ENCODE measurements around the gene MARK2.

Gene MARK2

GRCh38 chr11:63893355-63893754 is 54.4 kb downstream of the MARK2 start:
- TF ChIP-seq, protein P1, sequence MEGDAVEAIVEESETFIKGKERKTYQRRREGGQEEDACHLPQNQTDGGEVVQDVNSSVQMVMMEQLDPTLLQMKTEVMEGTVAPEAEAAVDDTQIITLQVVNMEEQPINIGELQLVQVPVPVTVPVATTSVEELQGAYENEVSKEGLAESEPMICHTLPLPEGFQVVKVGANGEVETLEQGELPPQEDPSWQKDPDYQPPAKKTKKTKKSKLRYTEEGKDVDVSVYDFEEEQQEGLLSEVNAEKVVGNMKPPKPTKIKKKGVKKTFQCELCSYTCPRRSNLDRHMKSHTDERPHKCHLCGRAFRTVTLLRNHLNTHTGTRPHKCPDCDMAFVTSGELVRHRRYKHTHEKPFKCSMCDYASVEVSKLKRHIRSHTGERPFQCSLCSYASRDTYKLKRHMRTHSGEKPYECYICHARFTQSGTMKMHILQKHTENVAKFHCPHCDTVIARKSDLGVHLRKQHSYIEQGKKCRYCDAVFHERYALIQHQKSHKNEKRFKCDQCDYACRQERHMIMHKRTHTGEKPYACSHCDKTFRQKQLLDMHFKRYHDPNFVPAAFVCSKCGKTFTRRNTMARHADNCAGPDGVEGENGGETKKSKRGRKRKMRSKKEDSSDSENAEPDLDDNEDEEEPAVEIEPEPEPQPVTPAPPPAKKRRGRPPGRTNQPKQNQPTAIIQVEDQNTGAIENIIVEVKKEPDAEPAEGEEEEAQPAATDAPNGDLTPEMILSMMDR (IDR thresholded peaks at IDR 0.05): no peak
- Histone ChIP-seq H3K4me3 (no peak overlapping the region), H3K27ac (no peak overlapping the region)
- no peak for DNase-seq (ENCODE audit: low spot score)

DNA sequence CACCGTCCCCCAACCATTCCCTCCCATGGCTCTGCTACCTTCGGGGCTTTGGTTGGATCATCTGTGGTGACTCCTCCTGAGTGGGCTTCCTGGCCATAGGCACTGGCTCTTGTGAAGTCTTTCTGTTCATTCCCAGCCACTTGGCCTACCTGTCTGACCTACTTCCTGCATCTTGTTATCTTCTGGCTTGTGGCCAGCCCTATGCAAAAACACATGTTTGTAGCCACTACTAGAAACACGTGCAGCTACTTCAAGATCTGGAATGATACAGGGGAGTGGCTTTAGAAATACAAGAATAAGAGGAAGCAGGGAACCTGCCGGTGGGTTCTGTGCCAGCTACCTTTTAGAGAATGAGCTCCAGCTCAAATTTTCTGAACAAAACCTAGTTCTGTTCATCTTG is 57.2 kb downstream of the MARK2 start:
- TF ChIP-seq, protein P1 (IDR thresholded peaks at IDR 0.05): no peak
- Histone ChIP-seq H3K27ac (no peak overlapping the region), H3K4me3 (no peak overlapping the region)
- no peak for DNase-seq (ENCODE audit: low spot score)

DNA sequence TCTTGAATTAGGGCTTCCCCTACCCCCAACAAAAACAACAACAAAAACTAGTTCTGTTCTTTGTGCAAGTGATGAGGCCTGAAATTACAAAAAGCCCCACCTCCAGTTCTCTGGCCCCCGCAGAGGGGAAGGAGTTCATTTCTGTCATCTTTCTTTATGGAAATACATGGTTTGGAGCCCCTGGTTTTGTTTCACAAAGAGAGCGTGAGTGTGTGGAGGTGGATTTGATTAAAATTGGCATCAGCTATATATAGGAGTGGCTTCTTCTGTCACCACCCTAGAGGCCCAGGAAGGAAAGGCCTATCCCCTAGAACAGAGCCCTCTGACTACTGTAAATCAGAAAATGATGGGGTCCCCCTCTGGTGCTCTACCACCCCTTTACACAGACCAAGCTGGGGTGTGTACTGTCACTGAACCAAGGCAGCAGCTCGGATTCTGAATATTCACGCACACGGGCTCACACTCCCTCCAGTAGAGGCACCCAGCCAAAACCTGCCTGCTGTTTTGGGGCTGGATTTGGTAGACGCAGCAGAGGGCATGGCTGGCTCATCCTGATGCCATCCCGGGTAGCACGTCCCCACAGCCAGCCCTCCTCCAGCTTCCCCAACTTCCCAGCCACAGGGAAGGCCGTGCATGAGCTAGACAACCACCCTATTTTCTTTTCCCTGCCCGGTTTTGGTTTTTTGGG is 58.7 kb downstream of the MARK2 start:
- no peak overlapping the region for H3K4me3 ChIP-seq
- H3K27ac ChIP-seq: no peak overlapping the region
- TF ChIP-seq, protein P1 (IDR thresholded peaks at IDR 0.05): no peak
- DNase-seq (ENCODE audit: low spot score): no peak

- TF ChIP-seq, protein P1 (IDR thresholded peaks at IDR 0.05): no peak
- H3K27ac ChIP-seq: no peak overlapping the region
- no peak overlapping the region for H3K4me3 ChIP-seq
- DNase-seq (ENCODE audit: low spot score): no peak
These were observed 62.8 kb downstream of the MARK2 start for GRCh38 chr11:63901660-63902059.

DNA sequence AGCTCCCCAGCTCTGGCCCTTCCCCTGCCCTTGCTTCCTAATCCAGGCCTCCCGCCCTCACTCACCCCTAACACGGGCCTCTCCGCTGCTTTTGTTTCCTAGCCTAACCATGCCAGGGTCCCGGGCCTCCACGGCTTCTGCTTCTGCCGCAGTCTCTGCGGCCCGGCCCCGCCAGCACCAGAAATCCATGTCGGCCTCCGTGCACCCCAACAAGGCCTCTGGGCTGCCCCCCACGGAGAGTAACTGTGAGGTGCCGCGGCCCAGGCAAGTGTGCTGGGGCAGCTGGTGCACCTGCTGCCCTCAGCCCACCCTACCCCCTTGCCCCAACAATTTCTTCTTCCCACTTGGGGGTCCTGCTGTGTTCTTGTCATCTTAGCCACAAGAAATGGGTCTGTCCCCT is 65.0 kb downstream of the MARK2 start:
- DNase-seq (ENCODE audit: low spot score): no peak

GRCh38 chr11:63904743-63905142 is 65.8 kb downstream of the MARK2 start:
- Histone ChIP-seq H3K27ac (peak overlapping the region; percentile 39 to 72), H3K4me3 (no peak overlapping the region)
- DNase-seq (ENCODE audit: low spot score): no peak
- TF ChIP-seq, protein P1 (IDR thresholded peaks at IDR 0.05): no peak

More for the DNA sequence above, 65.0 kb downstream of the MARK2 start:
- no peak overlapping the region for H3K4me3 ChIP-seq
- TF ChIP-seq, protein P1 (IDR thresholded peaks at IDR 0.05): no peak
- H3K27ac ChIP-seq: no peak overlapping the region

DNA sequence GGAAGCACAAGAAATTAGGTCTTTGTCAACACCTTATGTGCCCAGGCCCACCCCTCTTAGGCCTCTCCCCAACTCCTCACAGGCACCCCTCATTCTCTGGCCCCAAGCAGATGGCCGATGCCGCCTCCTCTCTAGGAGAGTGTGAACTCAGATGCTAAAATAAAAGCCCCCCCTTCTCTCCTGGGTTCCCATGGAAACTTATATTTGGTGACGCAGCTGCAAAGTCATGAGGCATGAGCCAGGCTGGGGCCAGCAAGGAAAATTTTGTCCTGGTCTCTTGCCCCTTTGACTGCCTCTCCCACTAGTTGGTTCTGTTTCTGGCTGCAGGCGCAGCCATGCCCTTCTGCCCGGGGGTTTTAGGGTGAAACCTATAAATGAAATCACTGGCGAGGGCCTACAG is 66.3 kb downstream of the MARK2 start:
- no peak for DNase-seq (ENCODE audit: low spot score)
- Histone ChIP-seq H3K4me3 (no peak overlapping the region), H3K27ac (peak overlapping the region; percentile 39 to 72)
- TF ChIP-seq, protein P1 (IDR thresholded peaks at IDR 0.05): no peak

All from coronary artery (tissue), 2 donors.